GM18517 (cell line): ENCODE results near the gene IQGAP2.
"Not testable (repeated sequence)": the region's sequence is repeated elsewhere in the genome, so short reads cannot be mapped to it uniquely, and the experiment has no call there.

ENCODE experiments used
- ATAC-seq: cut with Tn5 transposase; IDR thresholded peaks from one replicate; pipeline ENCODE4 v1.9.1; 2021; ENCODE audit warnings: mild to moderate bottlenecking, moderate library complexity; ENCODE audit not compliant: unreplicated experiment

The IQGAP2 gene

DNA sequence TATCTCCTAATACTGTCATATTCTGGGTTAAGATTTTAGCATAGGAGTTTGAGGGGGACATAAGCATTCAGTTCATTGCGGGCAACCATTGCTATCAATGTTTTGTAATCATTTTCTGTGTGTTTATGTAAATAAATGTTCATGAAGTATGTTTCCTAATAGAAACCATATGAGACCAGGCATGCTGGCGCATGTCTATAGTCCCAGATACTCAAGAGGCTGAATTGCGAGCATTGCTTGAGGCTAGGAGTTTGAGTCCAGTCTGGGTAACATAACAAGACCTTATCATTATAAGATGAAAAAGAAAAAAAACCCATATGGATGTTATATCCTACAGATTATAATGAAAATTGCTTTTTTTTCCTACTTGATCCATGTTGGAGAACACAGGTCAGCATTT, 129.0 kb downstream of the IQGAP2 start:
- ATAC-seq: no peak

- no peak for ATAC-seq
These were observed 129.9 kb downstream of the IQGAP2 start for GRCh38 chr5:76532973-76533372.

DNA sequence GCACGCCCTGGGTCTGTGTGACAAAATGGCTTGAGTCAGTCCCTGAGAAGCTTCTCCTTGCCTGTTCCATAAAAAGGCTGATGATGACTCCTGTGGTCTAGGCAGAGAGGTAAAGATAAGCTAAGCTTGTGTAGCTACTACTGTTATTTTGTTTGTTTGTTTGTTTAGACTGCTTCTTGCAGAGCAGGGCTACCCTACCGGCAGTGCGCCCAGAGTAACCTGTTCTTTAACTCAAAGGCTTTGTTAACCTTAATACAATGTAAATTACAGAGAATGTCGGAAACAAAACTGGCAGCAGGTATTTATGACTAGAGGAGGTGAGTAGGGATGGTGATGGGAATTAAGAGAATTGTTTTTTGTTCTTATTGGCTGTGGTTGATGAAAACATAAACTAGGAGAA, 132.5 kb downstream of the IQGAP2 start:
- ATAC-seq: no peak

DNA sequence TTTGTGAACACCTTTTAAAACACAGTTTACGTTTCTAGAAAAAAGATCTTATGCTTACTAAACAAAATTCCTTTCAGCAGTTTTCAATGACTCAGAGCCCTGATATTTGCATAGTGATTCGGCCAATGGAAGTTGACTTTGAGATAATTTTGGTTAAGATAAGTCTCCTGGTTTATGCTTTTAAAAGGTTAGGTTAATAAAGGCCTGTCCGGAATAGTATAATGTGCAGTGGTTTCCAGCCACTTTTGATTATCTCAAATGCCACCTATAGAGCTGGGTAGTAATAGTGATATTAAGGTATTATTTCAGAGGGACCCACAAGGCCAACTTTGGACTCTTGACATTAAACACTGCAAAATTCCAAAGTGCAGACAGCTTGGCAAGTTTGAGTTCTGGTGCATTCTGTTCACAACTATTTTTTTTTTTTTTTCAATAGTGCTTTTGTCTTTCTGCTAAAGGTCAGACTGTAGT, 134.0 kb downstream of the IQGAP2 start:
- ATAC-seq: no peak

GRCh38 chr5:76542241-76542640, 139.2 kb downstream of the IQGAP2 start:
- ATAC-seq: no peak

- no peak for ATAC-seq
These were observed 140.0 kb downstream of the IQGAP2 start for GRCh38 chr5:76542887-76543690.

- no peak for ATAC-seq
These were observed 141.3 kb downstream of the IQGAP2 start for GRCh38 chr5:76544268-76544926.

- no peak for ATAC-seq
These were observed 142.1 kb downstream of the IQGAP2 start for GRCh38 chr5:76545184-76545583.

DNA sequence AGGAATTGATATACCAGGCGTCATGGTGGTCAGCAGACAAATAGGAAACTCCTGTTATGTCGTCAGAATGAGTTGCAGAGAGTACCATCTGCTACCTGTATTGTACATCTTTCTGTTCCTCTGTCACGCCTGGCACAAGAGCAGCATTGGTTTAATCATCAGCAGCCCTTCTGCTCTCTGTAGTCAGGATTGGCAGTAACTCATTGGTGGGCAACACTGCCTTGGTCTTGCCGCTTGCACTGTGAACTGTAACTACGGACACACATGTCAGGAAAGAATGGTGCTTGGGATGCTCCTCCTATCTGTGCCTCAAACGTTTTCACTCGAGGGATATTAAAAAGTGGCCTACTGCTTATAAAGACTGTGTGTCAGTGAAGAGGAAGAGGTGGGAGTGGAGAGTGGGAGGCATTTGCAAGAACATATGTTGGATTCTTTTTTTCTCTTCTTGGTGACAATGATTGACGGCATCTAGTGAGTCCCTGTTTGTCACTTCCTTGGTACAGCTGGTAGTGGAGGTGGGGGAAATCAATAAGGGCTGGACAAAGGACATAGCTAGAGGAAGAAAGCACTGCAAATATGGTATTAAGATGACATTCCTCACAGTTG, 143.5 kb downstream of the IQGAP2 start:
- peak; percentile 46 for ATAC-seq

DNA sequence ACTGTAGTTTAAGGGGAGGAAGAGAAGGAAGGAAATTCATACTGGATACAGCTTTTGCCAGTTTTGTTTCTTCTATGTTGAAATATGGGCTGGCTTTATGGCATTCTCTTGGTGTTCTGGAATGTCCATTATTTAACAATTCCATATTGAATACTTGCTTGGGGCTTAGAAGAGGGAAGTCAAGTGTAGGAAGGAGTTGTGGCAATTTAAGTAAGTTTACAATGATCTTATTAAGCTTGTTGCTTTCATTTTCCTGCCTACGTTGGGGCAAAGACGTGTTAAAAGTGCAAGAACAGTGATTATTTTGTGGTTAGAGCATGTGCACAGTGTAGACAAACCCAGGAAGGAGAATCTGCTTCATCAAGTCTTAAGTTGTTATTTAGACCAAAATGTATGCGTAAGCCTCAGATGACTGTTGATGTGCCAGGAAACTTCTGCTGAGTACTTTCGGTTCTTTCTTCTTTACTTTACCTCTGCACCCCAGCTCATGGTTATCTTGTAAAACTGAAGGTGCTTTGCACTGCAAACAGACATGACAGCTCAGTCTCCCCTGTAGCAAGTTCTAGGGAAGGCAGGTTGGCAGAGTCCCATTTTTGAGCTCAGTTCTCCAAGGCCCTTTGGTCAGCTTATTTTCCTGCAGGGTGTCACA, 144.3 kb downstream of the IQGAP2 start:
- peak; percentile 73 for ATAC-seq

- peak; percentile 5 for ATAC-seq
These were observed 144.9 kb downstream of the IQGAP2 start for GRCh38 chr5:76547891-76548524.

GRCh38 chr5:76548525-76549229, 145.6 kb downstream of the IQGAP2 start:
- no peak for ATAC-seq

GRCh38 chr5:76550881-76551280, 147.8 kb downstream of the IQGAP2 start:
- ATAC-seq: not testable (repeated sequence)

DNA sequence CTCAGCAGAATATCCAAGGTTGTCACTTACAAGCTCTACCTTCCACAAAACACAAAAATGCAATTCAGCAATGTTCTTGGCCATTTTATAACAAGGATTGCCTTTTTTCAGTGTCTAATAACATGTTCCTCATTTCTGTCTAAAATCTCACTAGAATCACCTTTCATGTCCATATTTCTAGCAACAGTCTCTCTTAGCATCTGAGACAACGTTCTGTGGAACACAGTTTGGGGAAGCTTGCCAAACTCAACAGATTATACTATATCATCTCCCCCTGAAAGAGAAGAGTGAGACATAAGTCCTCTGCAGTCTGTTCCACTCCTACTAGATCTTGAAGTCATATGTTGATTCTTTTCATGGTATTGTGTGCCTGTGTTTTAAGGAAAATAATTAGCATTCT, 149.5 kb downstream of the IQGAP2 start:
- ATAC-seq: no peak

DNA sequence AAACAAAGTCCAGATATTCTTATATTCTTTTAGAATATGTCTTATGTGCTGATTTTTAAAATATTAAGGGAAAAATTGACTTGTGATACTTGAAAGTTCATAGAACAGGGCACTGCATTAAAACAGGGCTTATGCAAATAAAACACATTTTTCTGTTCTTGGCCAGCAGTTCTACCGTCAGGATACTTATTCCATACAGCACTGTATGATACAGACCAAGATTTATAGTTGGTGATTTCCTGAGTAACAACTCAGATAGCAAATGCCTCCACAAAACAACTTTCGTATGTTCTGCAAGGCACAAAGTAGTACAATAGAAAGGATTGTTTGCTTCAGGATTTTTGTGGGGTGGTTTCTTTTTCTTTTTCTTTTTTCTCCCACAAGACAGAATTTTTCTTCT, 150.2 kb downstream of the IQGAP2 start:
- no peak for ATAC-seq

GRCh38 chr5:76555114-76555513, 152.0 kb downstream of the IQGAP2 start:
- no peak for ATAC-seq

GRCh38 chr5:76555717-76556116, 152.6 kb downstream of the IQGAP2 start:
- no peak for ATAC-seq

DNA sequence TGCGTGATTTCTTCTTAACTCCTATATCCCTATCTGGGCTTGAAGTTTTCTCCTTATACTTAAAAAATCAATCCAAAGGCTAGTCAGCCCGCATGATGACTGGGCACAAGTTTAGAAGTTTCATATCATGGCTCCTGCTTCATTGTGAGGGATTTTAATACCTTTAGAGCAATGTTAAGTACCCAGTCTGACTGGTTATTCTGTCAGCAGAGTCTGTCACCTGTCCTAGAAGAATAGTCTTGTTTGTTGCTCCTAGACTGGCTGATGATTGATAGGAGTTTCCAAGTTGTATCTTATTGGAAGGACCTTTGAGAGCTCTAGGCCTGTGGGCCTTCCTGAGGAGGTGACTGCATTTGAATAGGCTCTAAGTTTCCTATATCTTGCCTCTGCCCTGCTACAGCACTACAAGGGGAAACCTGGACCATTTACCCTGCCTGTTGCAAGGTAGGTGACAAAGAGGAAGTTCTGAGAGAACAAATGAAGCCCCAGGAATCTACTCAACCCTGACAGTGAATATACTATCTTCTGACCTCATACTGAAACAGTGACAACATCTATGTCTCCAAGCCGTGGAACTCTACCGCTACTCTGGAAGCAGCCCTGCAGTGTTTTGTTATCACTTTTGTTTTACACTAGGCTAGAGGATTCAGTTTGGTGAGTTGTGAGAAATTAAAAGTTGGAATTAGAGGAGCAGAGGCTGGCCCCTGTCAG, 153.6 kb downstream of the IQGAP2 start:
- ATAC-seq: peak; percentile 95
